ENCODE results near the gene BAIAP3.

Gene BAIAP3

GRCh38 chr16:1349351-1349750 is 15.9 kb downstream of the BAIAP3 start:
- ChIA-PET CTCF (interaction anchor here (1.0 kb wide), 1 partner anchor 33 kb away, joined by 3 read pairs; no protein-coding TSS in a partner anchor), POLR2A (no interaction called here)
- TF ChIP-seq CTCF (IDR thresholded peaks at IDR 0.05; ENCODE audit: insufficient read depth, low read length, missing control alignments) = no peak
- no peak overlapping the region for H3K4me3 ChIP-seq (ENCODE audit: low read depth, low read length)
- no peak for DNase-seq (ENCODE audit: low read depth, low spot score)

DNA sequence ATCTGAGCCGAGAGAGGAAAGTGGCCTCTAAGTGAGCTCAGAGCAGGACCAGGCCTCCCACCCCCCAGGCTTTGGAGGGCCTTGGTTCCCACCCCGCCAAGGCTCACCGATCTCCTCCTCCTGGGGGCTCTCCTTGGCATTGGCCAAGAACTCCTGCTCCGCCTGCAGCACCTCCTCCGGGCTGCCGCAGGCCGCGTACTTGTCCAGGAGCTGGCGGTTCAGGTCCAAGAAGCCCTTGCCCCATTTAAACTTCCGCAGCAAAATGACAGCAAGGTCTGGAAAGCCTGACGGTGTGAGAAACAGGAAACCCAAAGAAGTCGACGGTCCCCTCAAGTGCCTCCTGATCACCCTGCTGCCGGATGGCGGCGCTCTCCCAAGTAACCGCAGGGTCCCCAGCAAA is 16.5 kb downstream of the BAIAP3 start:
- no peak for TF ChIP-seq CTCF (IDR thresholded peaks at IDR 0.05; ENCODE audit: insufficient read depth, low read length, missing control alignments)
- DNase-seq (ENCODE audit: low read depth, low spot score) = no peak
- POLR2A ChIA-PET = no interaction called here
- H3K4me3 ChIP-seq (ENCODE audit: low read depth, low read length) = no peak overlapping the region
- CTCF ChIA-PET = interaction anchor here (1.0 kb wide), 1 partner anchor 34 kb away, joined by 3 read pairs; no protein-coding TSS in a partner anchor

DNA sequence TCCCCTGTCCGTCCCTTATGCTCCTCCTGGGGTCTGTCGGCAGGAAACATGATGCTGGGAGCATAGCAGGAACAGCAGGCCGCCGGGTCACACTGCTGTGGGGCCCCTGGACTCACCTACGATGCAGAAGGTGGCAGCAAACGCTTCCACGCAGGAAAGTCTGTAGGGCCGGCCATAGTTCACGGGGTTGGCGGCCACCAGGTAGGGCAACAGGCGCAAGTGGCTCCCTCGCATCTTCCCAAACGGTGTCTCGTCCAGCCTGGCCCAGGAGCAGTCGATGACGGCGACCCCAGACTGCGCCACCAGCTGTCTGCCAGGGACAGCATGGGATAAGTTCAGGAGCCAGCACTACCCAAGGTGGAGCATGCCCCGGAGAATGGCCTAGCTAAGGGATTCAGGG is 17.2 kb downstream of the BAIAP3 start:
- ChIA-PET POLR2A (no interaction called here), CTCF (interaction anchor here (0.6 to 1.6 kb wide), 2 partner anchors 10 to 13 kb away, joined by 3 read pairs; no protein-coding TSS in a partner anchor)
- H3K4me3 ChIP-seq (ENCODE audit: low read depth, low read length) = peak overlapping the region; percentile 90
- no peak for DNase-seq (ENCODE audit: low read depth, low spot score)
- no peak for TF ChIP-seq CTCF (IDR thresholded peaks at IDR 0.05; ENCODE audit: insufficient read depth, low read length, missing control alignments)

- TF ChIP-seq CTCF (IDR thresholded peaks at IDR 0.05; ENCODE audit: insufficient read depth, low read length, missing control alignments) = no peak
- H3K4me3 ChIP-seq (ENCODE audit: low read depth, low read length) = peak overlapping the region; percentile 90
- no peak for DNase-seq (ENCODE audit: low read depth, low spot score)
- POLR2A ChIA-PET = no interaction called here
- CTCF ChIA-PET = interaction anchor here (0.6 to 1.6 kb wide), 2 partner anchors 10 to 14 kb away, joined by 3 read pairs; no protein-coding TSS in a partner anchor
Measured at GRCh38 chr16:1351215-1351581, 17.8 kb downstream of the BAIAP3 start.

- CTCF ChIA-PET = interaction anchor here (0.6 to 1.6 kb wide), 2 partner anchors 9 to 14 kb away, joined by 3 read pairs; no protein-coding TSS in a partner anchor
- H3K4me3 ChIP-seq (ENCODE audit: low read depth, low read length) = peak within 1 kb of the TSS; percentile 90
- DNase-seq (ENCODE audit: low read depth, low spot score) = peak; percentile 46
- TF ChIP-seq CTCF (IDR thresholded peaks at IDR 0.05; ENCODE audit: insufficient read depth, low read length, missing control alignments) = no peak
- POLR2A ChIA-PET = no interaction called here
Measured at GRCh38 chr16:1351582-1352362, 18.3 kb downstream of the BAIAP3 start, which contains the start of the genes GNPTG and TSR3. Gene GNPTG (plus strand): TSS chr16:1351931. CDS start chr16:1351966, 35 bp downstream. Gene TSR3 (minus strand): TSS chr16:1351878. CDS start chr16:1351804, 74 bp downstream.

DNA sequence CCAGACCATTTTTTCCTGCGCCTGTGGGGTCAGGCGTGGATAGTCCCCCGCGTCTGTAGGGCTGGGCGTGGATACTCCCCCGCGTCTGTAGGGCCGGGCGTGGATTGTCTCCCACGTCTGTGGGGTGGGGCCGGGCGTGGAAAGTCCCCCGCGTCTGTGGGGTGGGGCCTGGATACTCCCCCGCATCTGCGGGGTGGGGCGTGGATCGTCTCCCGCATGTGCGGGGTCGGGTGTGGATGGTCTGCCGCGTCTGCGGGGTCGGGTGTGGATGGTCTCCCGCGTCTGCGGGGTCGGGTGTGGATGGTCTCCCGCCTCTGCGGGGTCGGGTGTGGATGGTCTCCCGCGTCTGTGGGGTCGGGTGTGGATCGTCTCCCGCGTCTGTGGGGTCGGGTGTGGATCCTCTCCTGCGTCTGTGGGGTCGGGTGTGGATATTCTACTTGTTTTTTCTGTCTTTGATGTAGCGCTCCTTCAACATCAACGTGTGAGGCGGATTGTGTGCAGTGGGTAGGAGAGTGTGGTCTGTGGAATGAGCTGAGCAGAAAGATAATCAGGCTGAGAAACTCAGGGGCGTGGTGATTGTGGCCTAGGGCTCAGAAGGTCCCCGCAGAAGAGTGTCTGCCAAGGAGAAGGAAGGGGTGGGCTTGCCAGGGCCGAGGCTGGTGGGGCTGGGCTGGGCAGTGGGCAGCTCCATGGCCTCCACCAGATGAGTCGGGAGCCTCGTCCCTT is 21.5 kb downstream of the BAIAP3 start:
- ChIA-PET CTCF (interaction anchor here (3.8 kb wide), 1 partner anchor 9 kb away, joined by 33 read pairs; no protein-coding TSS in a partner anchor), POLR2A (no interaction called here)
- no peak overlapping the region for H3K4me3 ChIP-seq (ENCODE audit: low read depth, low read length)
- no peak for TF ChIP-seq CTCF (IDR thresholded peaks at IDR 0.05; ENCODE audit: insufficient read depth, low read length, missing control alignments)
- no peak for DNase-seq (ENCODE audit: low read depth, low spot score)
